ENCODE results near the gene MPHOSPH8. TPM values are rescaled to one million over a fixed set of nuclear protein-coding genes. Genes with fewer than 3 reads are reported as not detected.
A peak's percentile ranks its signal among the peaks of the same experiment; 100 is the strongest.
"Not testable (repeated sequence)": the region's sequence is repeated elsewhere in the genome, so short reads cannot be mapped to it uniquely, and the experiment has no call there.

MPHOSPH8 gene
- total RNA-seq, 1 donor from 2014 or later: 15.0 TPM

GRCh38 chr13:19632915-19633478, 462 bp upstream of the MPHOSPH8 start:
- no peak for DNase-seq

GRCh38 chr13:19634256-19634740, 839 bp downstream of the MPHOSPH8 start:
- peak; percentile 49 for DNase-seq

- DNase-seq: not testable (repeated sequence)
These were observed 2.5 kb downstream of the MPHOSPH8 start for GRCh38 chr13:19635926-19636325.

GRCh38 chr13:19643652-19644051, 10.2 kb downstream of the MPHOSPH8 start:
- DNase-seq: no peak

GRCh38 chr13:19645000-19645399, 11.5 kb downstream of the MPHOSPH8 start:
- DNase-seq: no peak

GRCh38 chr13:19646063-19646462, 12.6 kb downstream of the MPHOSPH8 start:
- DNase-seq: no peak

GRCh38 chr13:19650742-19651141, 17.3 kb downstream of the MPHOSPH8 start:
- DNase-seq: no peak

GRCh38 chr13:19657872-19658591, 24.6 kb downstream of the MPHOSPH8 start:
- DNase-seq: no peak

GRCh38 chr13:19658831-19659230, 25.4 kb downstream of the MPHOSPH8 start:
- no peak for DNase-seq

GRCh38 chr13:19661126-19661525, 27.7 kb downstream of the MPHOSPH8 start:
- no peak for DNase-seq

GRCh38 chr13:19661561-19661960, 28.1 kb downstream of the MPHOSPH8 start:
- DNase-seq: no peak

- no peak for DNase-seq
These were observed 30.0 kb downstream of the MPHOSPH8 start for GRCh38 chr13:19663416-19663979.

- DNase-seq: no peak
These were observed 31.2 kb downstream of the MPHOSPH8 start for GRCh38 chr13:19664481-19665230.

- no peak for DNase-seq
These were observed 32.0 kb downstream of the MPHOSPH8 start for GRCh38 chr13:19665427-19665859.

- DNase-seq: no peak
These were observed 35.3 kb downstream of the MPHOSPH8 start for GRCh38 chr13:19668778-19669177.

GRCh38 chr13:19670147-19670546, 36.7 kb downstream of the MPHOSPH8 start:
- no peak for DNase-seq

GRCh38 chr13:19672990-19673389, 39.5 kb downstream of the MPHOSPH8 start:
- no peak for DNase-seq

GRCh38 chr13:19673473-19674430, 40.3 kb downstream of the MPHOSPH8 start:
- no peak for DNase-seq

GRCh38 chr13:19674898-19675297, 41.4 kb downstream of the MPHOSPH8 start:
- peak; percentile 55 for DNase-seq

- no peak for DNase-seq
These were observed 42.7 kb downstream of the MPHOSPH8 start for GRCh38 chr13:19676168-19676567.

GRCh38 chr13:19680751-19681150, 47.3 kb downstream of the MPHOSPH8 start:
- no peak for DNase-seq

GRCh38 chr13:19681517-19681916, 48.1 kb downstream of the MPHOSPH8 start:
- peak; percentile 66 for DNase-seq
